BE2C (cell line): ENCODE data around the gene TM4SF18.

Experiments
- DNase-seq: peaks from one replicate; pipeline ENCODE4 v3.0.0-alpha.2; 2020
- H3K27me3 ChIP-seq: fragments of 250-450 bp; sonication (Bioruptor Pico); 2 replicates; pipeline ENCODE4 v1.5.1; 2020; ENCODE audit warnings: mild to moderate bottlenecking
- H3K36me3 ChIP-seq: fragments of 250-450 bp; sonication (Bioruptor Pico); 2 replicates; pipeline ENCODE4 v1.5.1; 2020; ENCODE audit warnings: mild to moderate bottlenecking
- H3K4me1 ChIP-seq: fragments of 250-450 bp; sonication (Bioruptor Pico); 2 replicates; pipeline ENCODE4 v1.5.1; 2020
- H3K4me3 ChIP-seq: 2 replicates; pipeline ENCODE4 v1.5.1; 2011; ENCODE audit warnings: low read depth, low read length
- H3K9me3 ChIP-seq: fragments of 250-450 bp; sonication (Bioruptor Pico); 2 replicates; pipeline ENCODE4 v1.5.1; 2020
- CTCF ChIP-seq: IDR thresholded peaks from 2 replicates; pipeline ENCODE4 v1.5.1; 2012; ENCODE audit warnings: mild to moderate bottlenecking, low read depth, low read length

Gene TM4SF18

GRCh38 chr3:149368201-149368673 is 34.8 kb upstream of the TM4SF18 start:
- Histone ChIP-seq H3K36me3 (no peaks in the 10 kb centered on the region), H3K4me1 (peaks cover 3% of the 10 kb centered on the region; the same call in 1 of the 2 replicates), H3K4me3 (no peak overlapping the region), H3K27me3 (0 out of 2 replicates have a peak, but pooled peaks cover 2% of the 10 kb centered on the region), H3K9me3 (no peaks in the 10 kb centered on the region)
- peak; percentile 2; the same call in 1 of the 2 replicates for TF ChIP-seq CTCF
- DNase-seq = no peak

- peaks cover 3% of the 10 kb centered on the region; the same call in 1 of the 2 replicates for H3K4me1 ChIP-seq
- H3K36me3 ChIP-seq = no peaks in the 10 kb centered on the region
- TF ChIP-seq CTCF = no peak
- H3K27me3 ChIP-seq = 0 out of 2 replicates have a peak, but pooled peaks cover 3% of the 10 kb centered on the region
- H3K9me3 ChIP-seq = no peaks in the 10 kb centered on the region
- no peak overlapping the region for H3K4me3 ChIP-seq
- no peak for DNase-seq
Measured at GRCh38 chr3:149366941-149367840, 33.8 kb upstream of the TM4SF18 start.

- no peak for DNase-seq
- peaks cover 2% of the 10 kb centered on the region; the same call in 1 of the 2 replicates for H3K4me1 ChIP-seq
- H3K36me3 ChIP-seq = no peaks in the 10 kb centered on the region
- H3K27me3 ChIP-seq = 0 out of 2 replicates have a peak, but pooled peaks cover 3% of the 10 kb centered on the region
- H3K4me3 ChIP-seq = no peak overlapping the region
- H3K9me3 ChIP-seq = no peaks in the 10 kb centered on the region
- no peak for TF ChIP-seq CTCF
Measured at GRCh38 chr3:149366031-149366430, 32.6 kb upstream of the TM4SF18 start.

GRCh38 chr3:149364624-149365023 is 31.2 kb upstream of the TM4SF18 start:
- Histone ChIP-seq H3K4me3 (no peak overlapping the region), H3K4me1 (no peaks in the 10 kb centered on the region)
- DNase-seq = no peak

GRCh38 chr3:149363053-149363452 is 29.6 kb upstream of the TM4SF18 start:
- Histone ChIP-seq H3K4me3 (no peak overlapping the region), H3K27me3 (peaks cover 3% of the 10 kb centered on the region; the same call in 1 of the 2 replicates), H3K4me1 (no peaks in the 10 kb centered on the region), H3K9me3 (no peaks in the 10 kb centered on the region), H3K36me3 (no peaks in the 10 kb centered on the region)
- DNase-seq = no peak
- TF ChIP-seq CTCF = no peak

More at GRCh38 chr3:149364624-149365023, 31.2 kb upstream of the TM4SF18 start:
- no peak for TF ChIP-seq CTCF
- H3K9me3 ChIP-seq = no peaks in the 10 kb centered on the region
- H3K27me3 ChIP-seq = peaks cover 3% of the 10 kb centered on the region; the same call in 1 of the 2 replicates
- H3K36me3 ChIP-seq = no peaks in the 10 kb centered on the region

GRCh38 chr3:149362366-149362765 is 28.9 kb upstream of the TM4SF18 start:
- DNase-seq = no peak
- peaks cover 3% of the 10 kb centered on the region; the same call in 1 of the 2 replicates for H3K27me3 ChIP-seq
- H3K9me3 ChIP-seq = no peaks in the 10 kb centered on the region
- TF ChIP-seq CTCF = no peak
- no peaks in the 10 kb centered on the region for H3K36me3 ChIP-seq
- no peaks in the 10 kb centered on the region for H3K4me1 ChIP-seq
- no peak overlapping the region for H3K4me3 ChIP-seq
